KMS-11 (cell line): ENCODE results near the gene MTHFSD.

Source experiments
- H2AFZ ChIP-seq: fragments of 200-600 bp; sonication (generic); 2 replicates; pipeline ENCODE4 v1.6.1; 2016; ENCODE audit warnings: antibody characterized with exemption, mixed run types, low read depth
- H3K27ac ChIP-seq: fragments of 200-600 bp; sonication (generic); 2 replicates; pipeline ENCODE4 v1.6.1; 2016; ENCODE audit warnings: mild to moderate bottlenecking, mixed run types
- H3K27me3 ChIP-seq: fragments of 200-600 bp; sonication (generic); 2 replicates; pipeline ENCODE4 v1.6.1; 2017; ENCODE audit warnings: mild to moderate bottlenecking, low read depth, mixed run types, moderate library complexity; ENCODE audit not compliant: insufficient read depth
- H3K36me3 ChIP-seq: fragments of 200-600 bp; sonication (generic); 2 replicates; pipeline ENCODE4 v1.6.1; 2017; ENCODE audit warnings: mild to moderate bottlenecking, mixed run types; ENCODE audit not compliant: insufficient read depth
- H3K4me1 ChIP-seq: fragments of 200-600 bp; sonication (generic); 2 replicates; pipeline ENCODE4 v1.6.1; 2016; ENCODE audit warnings: mild to moderate bottlenecking, low read depth, mixed run types; ENCODE audit not compliant: poor library complexity, severe bottlenecking
- H3K4me2 ChIP-seq: fragments of 200-600 bp; sonication (generic); 2 replicates; pipeline ENCODE4 v1.7.0; 2016; ENCODE audit warnings: mild to moderate bottlenecking, mixed run types
- H3K4me3 ChIP-seq: fragments of 200-600 bp; sonication (generic); IDR thresholded peaks from 2 replicates; pipeline ENCODE4 v1.6.1; 2017; ENCODE audit warnings: low read depth, low read length, mixed read lengths; ENCODE audit not compliant: insufficient read depth
- H3K79me2 ChIP-seq: fragments of 200-600 bp; sonication (generic); 2 replicates; pipeline ENCODE4 v1.6.1; 2016; ENCODE audit warnings: low read depth, mixed run types; ENCODE audit not compliant: insufficient read depth
- H3K9ac ChIP-seq: fragments of 200-600 bp; sonication (generic); 2 replicates; pipeline ENCODE4 v1.6.1; 2016; ENCODE audit warnings: mild to moderate bottlenecking, mixed run types
- H4K20me1 ChIP-seq: fragments of 200-600 bp; sonication (generic); 2 replicates; pipeline ENCODE4 v1.6.1; 2016; ENCODE audit warnings: mild to moderate bottlenecking, mixed run types; ENCODE audit not compliant: insufficient read depth
- CTCF ChIP-seq: fragments of 200-600 bp; sonication (generic); conservative IDR thresholded peaks from 2 replicates; pipeline ENCODE4 v1.6.1; 2017; ENCODE audit warnings: low read depth, mild to moderate bottlenecking, antibody characterized with exemption, low read length, moderate library complexity, mixed read lengths

The MTHFSD gene

GRCh38 chr16:86492961-86493629 is 61.9 kb downstream of the MTHFSD start:
- Histone ChIP-seq H2AFZ (no peak overlapping the region), H4K20me1 (no peaks in the 10 kb centered on the region), H3K36me3 (no peaks in the 10 kb centered on the region), H3K4me1 (no peaks in the 10 kb centered on the region), H3K79me2 (no peaks in the 10 kb centered on the region), H3K27me3 (peaks cover 54% of the 10 kb centered on the region), H3K9ac (no peak overlapping the region), H3K4me3 (no peak overlapping the region), H3K4me2 (no peak overlapping the region), H3K27ac (no peak overlapping the region)
- no peak for TF ChIP-seq CTCF

- Histone ChIP-seq H3K27ac (no peak overlapping the region), H3K4me3 (no peak overlapping the region), H3K27me3 (peaks cover 54% of the 10 kb centered on the region), H2AFZ (no peak overlapping the region), H3K4me2 (no peak overlapping the region), H3K9ac (no peak overlapping the region), H3K79me2 (no peaks in the 10 kb centered on the region), H4K20me1 (no peaks in the 10 kb centered on the region), H3K36me3 (no peaks in the 10 kb centered on the region), H3K4me1 (no peaks in the 10 kb centered on the region)
- no peak for TF ChIP-seq CTCF
Observed at GRCh38 chr16:86492267-86492960, 62.6 kb downstream of the MTHFSD start.

- Histone ChIP-seq H3K4me3 (no peak overlapping the region), H3K27ac (no peak overlapping the region), H3K36me3 (no peaks in the 10 kb centered on the region), H3K27me3 (peaks cover 50% of the 10 kb centered on the region), H3K4me1 (no peaks in the 10 kb centered on the region), H3K79me2 (no peaks in the 10 kb centered on the region), H2AFZ (no peak overlapping the region), H3K4me2 (no peak overlapping the region), H3K9ac (no peak overlapping the region), H4K20me1 (no peaks in the 10 kb centered on the region)
- TF ChIP-seq CTCF = no peak
Observed at GRCh38 chr16:86491640-86492023, 63.4 kb downstream of the MTHFSD start.

- Histone ChIP-seq H3K27ac (no peak overlapping the region), H3K36me3 (no peaks in the 10 kb centered on the region), H3K9ac (no peak overlapping the region), H4K20me1 (no peaks in the 10 kb centered on the region), H3K27me3 (peaks cover 48% of the 10 kb centered on the region), H3K4me3 (no peak overlapping the region), H3K4me2 (no peak overlapping the region), H2AFZ (no peak overlapping the region), H3K4me1 (no peaks in the 10 kb centered on the region), H3K79me2 (no peaks in the 10 kb centered on the region)
- no peak for TF ChIP-seq CTCF
Observed at GRCh38 chr16:86490859-86491639, 64.0 kb downstream of the MTHFSD start.
